Peyer's patch (tissue), 4 donors: ENCODE data around the gene CLCNKB. TPM values are rescaled to one million over a fixed set of nuclear protein-coding genes. Genes with fewer than 3 reads are reported as not detected.
A peak's percentile ranks its signal among the peaks of the same experiment; 100 is the strongest.
"Not testable (repeated sequence)": the region's sequence is repeated elsewhere in the genome, so short reads cannot be mapped to it uniquely, and the experiment has no call there.

ENCODE experiments used
- DNase-seq, 3 donors: peaks; one replicate each; pipeline ENCODE4 v3.0.0-alpha.2; 2017 to 2019
- H3K27ac ChIP-seq, 4 donors: fragments of 200-600 bp; sonication (generic); one replicate each; pipeline ENCODE4 v1.5.1; 2016 to 2019
- H3K27me3 ChIP-seq, 2 donors: fragments of 200-600 bp; sonication (generic); one replicate each; pipeline ENCODE4 v1.5.1; 2019
- H3K36me3 ChIP-seq, 3 donors: fragments of 200-600 bp; sonication (generic); one replicate each; pipeline ENCODE4 v1.5.1; 2016 to 2019
- H3K4me1 ChIP-seq, 4 donors: fragments of 200-600 bp; sonication (generic); one replicate each; pipeline ENCODE4 v1.5.1; 2016 to 2019
- H3K4me3 ChIP-seq, 4 donors: fragments of 200-600 bp; sonication (generic); 1 replicate in 3 of 4; 2 replicates in 1 of 4; pipeline ENCODE4 v1.5.1; 2016 to 2019; ENCODE audit warnings: mild to moderate bottlenecking in 1 of 4
- H3K9me3 ChIP-seq, 4 donors: fragments of 200-600 bp; sonication (generic); one replicate each; pipeline ENCODE4 v1.5.1; 2016 to 2019; ENCODE audit warnings: mild to moderate bottlenecking in 1 of 4
- POLR2A ChIP-seq, 2 donors: fragments of 450-650 bp; IDR thresholded peaks; one replicate each; pipeline ENCODE4 v1.5.1; 2017; ENCODE audit warnings: antibody characterized with exemption in 2 of 2, mild to moderate bottlenecking in 2 of 2, moderate library complexity in 2 of 2
- total RNA-seq, 4 donors: library from RNA; depleted of rRNA; stranded (reverse); fragments of >200 nt; gene quantifications; one replicate each; pipeline ENCODE4 v1.1.0, GENCODE V29; 2016
- TF ChIP-seq, protein P1 (sequence below), 6 experiments: fragments of 450-650 bp in 4 of 6; fragments of 200-600 bp in 2 of 6; sonication (generic) in 1 of 6; IDR thresholded peaks; one replicate each; pipeline ENCODE4 v1.5.1; 2017 to 2019; ENCODE audit warnings: antibody characterized with exemption in 6 of 6, mild to moderate bottlenecking in 3 of 6, moderate library complexity in 1 of 6

The CLCNKB gene
- total RNA-seq, 4 donors from 2014 or later = not detected

DNA sequence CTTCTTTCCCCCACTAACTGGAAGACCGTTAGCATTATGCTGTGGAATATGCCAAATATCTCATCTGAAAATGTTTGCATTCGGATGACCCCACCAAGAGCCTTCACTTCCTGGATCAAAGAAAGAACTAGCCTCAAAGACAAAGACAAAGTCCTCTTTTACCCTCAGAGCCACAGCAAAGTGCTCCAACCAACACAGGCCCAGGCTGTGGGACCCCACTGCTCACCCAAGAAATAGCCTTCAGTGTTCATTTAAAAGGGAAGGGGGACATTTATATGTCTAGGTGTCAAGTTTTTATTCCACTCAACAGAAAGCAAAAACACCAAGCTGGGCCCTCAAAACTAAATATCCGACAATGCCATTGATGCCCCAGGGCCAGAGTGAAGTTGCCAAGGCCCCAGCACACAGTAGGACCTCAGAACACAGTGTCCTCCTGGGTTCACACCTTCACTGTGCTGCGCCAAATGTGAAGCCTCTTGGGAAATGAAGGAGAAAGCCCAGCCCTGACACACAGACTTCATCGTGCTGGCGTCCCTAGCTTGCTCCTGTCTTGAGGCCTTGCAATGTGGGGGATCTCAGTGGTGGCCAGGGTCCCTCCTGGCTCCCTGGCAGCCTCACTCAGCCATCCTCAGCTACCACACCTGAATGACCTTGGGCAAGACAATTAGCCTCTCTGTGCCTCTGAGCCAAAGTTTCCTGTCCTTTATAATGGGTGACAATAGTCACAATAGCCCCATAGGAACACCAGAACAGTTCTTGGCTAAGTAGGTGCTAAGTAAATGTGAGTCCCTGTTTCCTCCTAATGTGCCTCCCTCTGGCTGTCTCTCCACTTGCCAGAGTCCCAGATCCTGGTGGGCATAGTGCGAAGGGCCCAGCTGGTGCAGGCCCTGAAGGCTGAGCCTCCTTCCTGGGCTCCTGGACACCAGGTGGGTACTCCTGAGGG is 11.3 kb downstream of the CLCNKB start:
- TF ChIP-seq, protein P1, sequence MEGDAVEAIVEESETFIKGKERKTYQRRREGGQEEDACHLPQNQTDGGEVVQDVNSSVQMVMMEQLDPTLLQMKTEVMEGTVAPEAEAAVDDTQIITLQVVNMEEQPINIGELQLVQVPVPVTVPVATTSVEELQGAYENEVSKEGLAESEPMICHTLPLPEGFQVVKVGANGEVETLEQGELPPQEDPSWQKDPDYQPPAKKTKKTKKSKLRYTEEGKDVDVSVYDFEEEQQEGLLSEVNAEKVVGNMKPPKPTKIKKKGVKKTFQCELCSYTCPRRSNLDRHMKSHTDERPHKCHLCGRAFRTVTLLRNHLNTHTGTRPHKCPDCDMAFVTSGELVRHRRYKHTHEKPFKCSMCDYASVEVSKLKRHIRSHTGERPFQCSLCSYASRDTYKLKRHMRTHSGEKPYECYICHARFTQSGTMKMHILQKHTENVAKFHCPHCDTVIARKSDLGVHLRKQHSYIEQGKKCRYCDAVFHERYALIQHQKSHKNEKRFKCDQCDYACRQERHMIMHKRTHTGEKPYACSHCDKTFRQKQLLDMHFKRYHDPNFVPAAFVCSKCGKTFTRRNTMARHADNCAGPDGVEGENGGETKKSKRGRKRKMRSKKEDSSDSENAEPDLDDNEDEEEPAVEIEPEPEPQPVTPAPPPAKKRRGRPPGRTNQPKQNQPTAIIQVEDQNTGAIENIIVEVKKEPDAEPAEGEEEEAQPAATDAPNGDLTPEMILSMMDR (IDR thresholded peaks at IDR 0.05) = no peak
- no peak for TF ChIP-seq POLR2A (IDR thresholded peaks at IDR 0.05)
- no peaks in the 10 kb centered on the region for H3K27me3 ChIP-seq
- no peak for DNase-seq
- H3K4me3 ChIP-seq = no peak overlapping the region
- H3K36me3 ChIP-seq = no peaks in the 10 kb centered on the region
- no peaks in the 10 kb centered on the region for H3K4me1 ChIP-seq
- H3K27ac ChIP-seq = no peak overlapping the region
- H3K9me3 ChIP-seq = no peaks in the 10 kb centered on the region

DNA sequence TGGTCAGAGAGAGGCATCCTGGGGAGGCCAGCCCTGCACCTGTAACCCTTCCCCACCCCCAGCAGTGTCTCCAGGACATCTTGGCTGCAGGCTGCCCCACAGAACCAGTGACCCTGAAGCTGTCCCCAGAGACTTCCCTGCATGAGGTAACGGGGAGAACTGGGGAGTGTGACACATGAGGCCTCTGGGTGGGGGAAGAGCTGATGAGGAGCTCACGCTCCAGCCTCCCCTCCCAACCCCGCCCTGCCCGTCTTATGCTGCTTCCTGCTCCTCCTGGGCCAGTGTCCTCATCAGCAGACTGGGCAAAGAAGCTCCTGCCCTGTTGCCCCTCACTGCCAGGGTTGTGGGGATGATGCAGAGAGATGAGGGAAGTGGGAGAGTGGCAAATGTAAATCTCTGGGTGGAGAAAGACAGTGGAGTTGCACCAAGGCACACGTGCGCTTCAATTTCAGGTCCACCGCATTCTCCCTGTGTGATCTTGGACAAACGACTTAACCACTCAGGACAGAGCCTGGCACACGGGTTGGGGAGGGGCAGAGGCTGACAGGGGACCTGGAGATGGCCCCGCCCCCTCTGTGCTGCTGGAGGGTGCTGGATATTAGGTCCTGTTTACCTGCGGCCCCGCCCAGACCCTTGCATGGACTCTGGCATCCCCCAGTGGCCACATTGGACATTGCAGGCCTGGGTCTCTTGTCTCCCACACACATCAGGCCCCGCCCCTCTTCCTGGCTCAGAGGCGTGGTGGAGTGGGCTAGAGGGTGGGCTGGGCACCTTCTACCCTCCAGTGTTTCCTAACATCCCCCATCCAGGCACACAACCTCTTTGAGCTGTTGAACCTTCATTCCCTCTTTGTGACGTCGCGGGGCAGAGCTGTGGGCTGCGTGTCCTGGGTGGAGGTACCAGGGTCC is 12.3 kb downstream of the CLCNKB start:
- peak; percentile 91 to 96 (median 93) for DNase-seq
- no peaks in the 10 kb centered on the region for H3K4me1 ChIP-seq
- H3K4me3 ChIP-seq = no peak overlapping the region
- H3K27ac ChIP-seq = no peak overlapping the region
- no peaks in the 10 kb centered on the region for H3K36me3 ChIP-seq
- H3K27me3 ChIP-seq = no peaks in the 10 kb centered on the region
- TF ChIP-seq, protein P1 (IDR thresholded peaks at IDR 0.05) = peak; percentile 82 to 97 (median 92)
- TF ChIP-seq POLR2A (IDR thresholded peaks at IDR 0.05) = no peak
- H3K9me3 ChIP-seq = no peaks in the 10 kb centered on the region

DNA sequence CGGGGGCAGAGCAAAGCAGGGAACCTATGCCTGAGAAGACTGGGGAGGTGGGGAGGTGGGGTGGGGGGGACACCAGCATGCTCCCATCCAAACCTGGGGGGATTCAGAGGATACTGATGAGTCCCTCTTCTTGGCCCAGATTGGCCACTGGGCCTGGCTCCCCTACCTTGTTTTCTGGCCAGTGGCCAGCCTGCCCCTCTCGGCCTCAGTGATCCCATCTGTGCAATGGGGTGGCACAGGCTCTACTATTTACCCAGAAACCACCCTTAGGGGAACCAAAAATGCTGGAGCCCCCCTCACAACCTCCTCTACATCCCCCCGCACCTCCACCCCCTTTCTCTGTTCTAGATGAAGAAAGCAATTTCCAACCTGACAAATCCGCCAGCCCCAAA is 12.9 kb downstream of the CLCNKB start:
- not testable (repeated sequence) for DNase-seq, H3K9me3 ChIP-seq, H3K27ac ChIP-seq, H3K36me3 ChIP-seq, H3K27me3 ChIP-seq, H3K4me3 ChIP-seq, H3K4me1 ChIP-seq

DNA sequence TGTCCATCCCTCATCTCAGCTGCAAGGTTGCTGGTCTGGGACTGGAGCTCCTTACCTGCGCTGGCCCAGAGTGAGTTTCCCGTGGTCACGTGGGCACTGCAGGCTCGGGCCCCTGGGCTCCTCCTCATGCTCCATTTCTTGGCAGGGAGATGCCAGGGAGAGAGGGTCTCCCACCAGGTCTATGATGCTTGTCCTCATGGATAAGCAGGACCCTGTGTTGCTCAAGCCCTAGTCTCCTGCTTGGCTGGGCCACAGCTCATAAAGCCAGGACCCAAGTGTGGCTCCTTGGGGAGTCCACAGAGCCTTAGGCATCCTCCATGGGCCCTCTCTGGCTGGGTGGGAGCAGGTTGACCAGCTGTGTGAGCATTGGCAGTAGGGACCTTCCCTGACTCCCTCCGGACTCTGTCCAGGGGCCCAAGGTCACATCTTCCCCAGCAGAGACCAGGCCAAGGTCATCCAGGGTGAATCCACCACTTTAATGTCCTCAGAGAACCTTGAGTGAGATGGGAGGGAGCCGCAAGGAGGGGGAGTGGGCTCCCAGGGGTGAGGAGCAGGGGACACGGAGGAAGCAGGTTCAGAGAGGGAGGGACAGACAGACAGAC is 13.8 kb downstream of the CLCNKB start:
- H3K27ac ChIP-seq, H3K4me3 ChIP-seq, DNase-seq, H3K9me3 ChIP-seq, H3K36me3 ChIP-seq, H3K27me3 ChIP-seq, H3K4me1 ChIP-seq: not testable (repeated sequence)

DNA sequence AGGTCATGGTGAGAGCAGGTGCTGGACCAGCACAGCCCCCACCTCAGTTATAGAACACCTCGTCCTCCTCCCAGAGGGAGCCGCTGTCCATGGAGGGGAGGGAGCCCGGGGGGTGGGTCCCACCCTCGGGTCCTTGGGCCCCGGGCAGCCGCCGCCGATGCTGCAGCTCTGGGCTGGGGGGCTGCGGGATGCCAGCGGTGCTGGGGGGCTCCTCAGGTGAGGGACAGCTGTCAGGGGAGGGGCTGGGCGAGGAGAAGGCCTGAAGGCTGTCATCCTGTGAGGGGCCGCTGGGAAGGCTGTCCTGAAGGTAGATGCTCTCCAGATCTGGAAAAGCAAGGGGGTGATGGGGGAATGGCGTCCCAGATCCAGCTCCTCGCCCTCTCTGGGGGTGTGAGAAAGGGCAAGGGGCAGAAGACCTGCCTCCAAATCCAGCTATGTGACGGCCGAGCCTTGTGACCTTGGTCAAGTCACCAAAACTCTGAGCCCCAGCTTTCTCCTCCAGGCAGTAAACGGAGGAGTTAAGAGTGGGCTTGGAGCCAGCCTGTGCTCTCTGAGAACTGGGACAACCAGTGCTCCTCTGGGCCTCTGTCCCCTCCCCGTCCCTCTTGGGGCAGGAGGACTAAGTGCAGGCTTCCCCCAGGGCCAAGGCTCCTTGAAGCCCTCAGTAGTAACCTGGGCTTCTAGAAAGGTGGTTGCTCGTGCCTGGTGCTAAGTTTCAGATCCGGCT is 15.0 kb downstream of the CLCNKB start:
- not testable (repeated sequence) for H3K27ac ChIP-seq, DNase-seq, H3K27me3 ChIP-seq, H3K9me3 ChIP-seq, H3K4me1 ChIP-seq, H3K36me3 ChIP-seq, H3K4me3 ChIP-seq

DNA sequence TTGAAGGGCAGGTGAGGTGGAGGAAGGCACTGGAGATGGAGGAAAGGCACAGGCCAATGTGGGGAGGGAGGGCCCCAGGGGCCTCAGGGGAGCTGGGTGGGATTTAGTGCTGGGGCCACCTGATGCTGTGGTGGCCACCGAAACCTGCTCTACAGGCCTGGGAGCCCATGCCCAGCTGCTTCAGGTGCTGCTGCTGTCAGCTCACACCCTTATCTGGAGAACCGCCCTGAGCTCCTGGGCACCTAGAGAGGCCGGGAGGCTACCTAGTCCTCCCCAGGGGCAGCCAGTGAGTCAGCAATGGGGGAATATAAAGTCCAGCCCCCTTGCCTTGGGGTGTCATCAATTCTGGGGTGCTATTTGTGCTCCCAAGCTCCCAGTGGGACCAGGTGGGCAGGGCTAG is 17.7 kb downstream of the CLCNKB start:
- no peak for DNase-seq
- no peaks in the 10 kb centered on the region for H3K27me3 ChIP-seq
- H3K4me1 ChIP-seq = no peaks in the 10 kb centered on the region
- H3K27ac ChIP-seq = no peak overlapping the region
- TF ChIP-seq POLR2A (IDR thresholded peaks at IDR 0.05) = no peak
- TF ChIP-seq, protein P1 (IDR thresholded peaks at IDR 0.05) = no peak
- no peaks in the 10 kb centered on the region for H3K36me3 ChIP-seq
- H3K4me3 ChIP-seq = no peak overlapping the region
- H3K9me3 ChIP-seq = no peaks in the 10 kb centered on the region

DNA sequence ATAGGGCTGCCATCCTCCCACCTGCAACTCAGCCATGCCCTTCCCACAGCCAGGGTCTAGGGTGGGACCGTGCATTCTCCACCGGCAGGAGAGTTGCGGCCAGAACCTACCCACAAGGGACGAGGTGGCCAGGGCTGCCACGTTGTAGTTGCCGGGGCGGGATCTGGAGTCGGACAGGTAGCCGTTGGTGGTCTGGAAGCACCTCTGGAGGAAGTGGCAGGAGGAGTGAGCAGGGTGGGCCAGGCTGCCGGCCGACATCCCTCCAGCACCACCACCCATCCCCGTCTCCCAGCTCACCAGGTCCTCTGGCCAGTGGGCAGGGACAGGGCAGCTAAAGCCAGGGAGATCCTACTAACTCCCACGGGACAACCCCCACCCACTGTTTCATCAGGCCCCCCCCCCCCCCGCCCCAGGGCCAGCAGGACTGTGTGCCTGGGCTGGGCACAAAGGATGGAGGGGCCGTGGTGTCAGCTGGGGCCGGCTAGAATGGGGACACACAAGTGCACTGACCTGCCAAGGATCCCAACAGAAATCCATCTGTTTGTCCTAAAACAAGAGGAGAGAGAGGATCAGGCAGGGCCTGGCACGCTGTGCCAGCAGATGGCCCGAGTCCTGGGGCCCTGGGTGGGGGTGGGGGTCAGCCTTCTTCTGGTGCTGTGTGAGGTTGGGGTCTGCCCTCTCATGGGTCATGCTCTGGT is 18.6 kb downstream of the CLCNKB start:
- H3K9me3 ChIP-seq, H3K27ac ChIP-seq, H3K4me1 ChIP-seq, H3K27me3 ChIP-seq, H3K36me3 ChIP-seq, H3K4me3 ChIP-seq, DNase-seq: not testable (repeated sequence)

DNA sequence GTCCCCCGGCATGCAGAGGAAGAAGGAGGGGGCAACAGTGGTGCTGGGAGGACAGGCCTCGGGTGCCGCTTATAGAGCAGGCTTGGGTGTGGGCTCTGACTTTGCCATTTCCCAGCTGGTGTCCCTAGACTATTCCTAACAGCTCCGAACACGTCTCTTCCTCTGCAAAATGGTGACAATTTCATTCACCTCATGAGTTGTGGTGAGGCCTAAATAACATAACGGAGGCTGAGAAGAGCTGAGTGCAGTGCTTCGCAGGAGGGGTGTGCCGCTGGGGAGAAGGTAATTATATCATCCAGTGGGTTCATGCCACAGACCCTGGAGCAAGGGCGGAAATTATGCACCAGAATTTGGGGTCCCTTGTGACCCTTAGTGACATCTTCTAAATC is 19.1 kb downstream of the CLCNKB start:
- DNase-seq, H3K4me1 ChIP-seq, H3K9me3 ChIP-seq, H3K27me3 ChIP-seq, H3K27ac ChIP-seq, H3K4me3 ChIP-seq, H3K36me3 ChIP-seq: not testable (repeated sequence)
